ENCODE measurements around the gene CREB5.

The CREB5 gene

DNA sequence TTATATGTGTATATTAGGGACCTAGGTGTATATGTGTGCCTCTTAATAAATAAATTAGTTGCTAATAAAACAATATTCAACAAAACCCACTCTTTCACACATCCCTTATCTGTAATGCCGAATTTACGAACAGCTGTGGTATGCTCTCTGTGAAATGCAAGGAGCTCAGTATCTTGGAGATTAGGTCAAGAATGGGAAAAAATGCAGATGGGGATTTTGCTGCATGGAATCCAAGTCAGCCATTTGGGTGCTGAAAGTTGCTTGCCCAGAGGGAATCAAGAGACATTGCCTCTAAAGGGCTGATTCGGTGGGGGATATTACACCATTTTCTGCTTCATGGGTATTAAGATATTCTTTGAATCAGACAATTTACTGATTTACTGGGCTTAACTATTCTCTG is 93.5 kb downstream of the CREB5 start:
- Histone ChIP-seq H3K9me3 (ENCODE audit: low read length) (no peaks in the 10 kb centered on the region), H3K4me3 (ENCODE audit: low read depth in 1 of 2, low read length in 2 of 2) (no peak overlapping the region), H3K9ac (ENCODE audit: low read length) (no peak overlapping the region), H3K27me3 (ENCODE audit: control insufficient read depth in 1 of 2, insufficient read depth in 2 of 2, low read length in 2 of 2) (no peaks in the 10 kb centered on the region), H3K36me3 (ENCODE audit: insufficient read depth, low read length) (no peaks in the 10 kb centered on the region), H3K4me1 (ENCODE audit: insufficient read depth, low read length) (no peaks in the 10 kb centered on the region), H3K27ac (ENCODE audit: low read depth, low read length) (no peak overlapping the region)

DNA sequence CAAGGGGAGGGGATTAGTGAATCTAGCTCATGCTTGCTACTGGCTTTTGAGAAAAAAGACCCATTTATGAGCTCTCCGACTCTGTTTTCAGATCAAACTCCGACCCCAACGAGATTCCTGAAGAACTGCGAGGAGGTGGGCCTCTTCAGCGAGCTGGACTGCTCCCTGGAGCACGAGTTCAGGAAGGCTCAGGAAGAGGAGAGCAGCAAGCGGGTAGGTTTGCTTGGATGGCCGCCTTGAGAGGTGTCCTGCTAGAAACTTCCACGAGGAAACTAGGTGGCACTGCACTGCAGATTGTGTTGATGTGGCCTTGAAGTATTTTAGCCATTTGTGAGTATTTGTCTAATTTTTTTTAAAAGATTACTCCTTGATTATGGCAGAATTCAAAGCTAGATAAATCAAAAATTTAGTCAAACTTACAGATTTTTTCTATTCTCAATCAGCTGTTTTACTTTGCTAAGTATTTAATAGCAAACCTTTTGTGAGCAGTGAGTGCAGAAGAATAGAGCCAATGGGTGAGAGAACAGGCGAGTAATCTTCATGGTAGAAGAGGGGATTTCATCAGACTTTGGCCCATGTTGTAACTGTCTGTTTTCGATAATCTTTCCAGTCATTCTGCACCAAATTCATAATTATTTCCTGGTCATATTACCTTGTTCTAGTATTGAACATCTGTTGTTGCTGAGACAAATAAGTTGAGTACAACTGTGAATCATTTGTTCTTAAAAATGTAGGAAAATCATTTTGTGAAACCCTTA is 95.4 kb downstream of the CREB5 start:
- H3K36me3 ChIP-seq (ENCODE audit: insufficient read depth, low read length), result no peaks in the 10 kb centered on the region
- H3K27ac ChIP-seq (ENCODE audit: low read depth, low read length), result no peak overlapping the region
- H3K9ac ChIP-seq (ENCODE audit: low read length), result no peak overlapping the region
- no peaks in the 10 kb centered on the region for H3K4me1 ChIP-seq (ENCODE audit: insufficient read depth, low read length)
- no peaks in the 10 kb centered on the region for H3K9me3 ChIP-seq (ENCODE audit: low read length)
- H3K27me3 ChIP-seq (ENCODE audit: control insufficient read depth in 1 of 2, insufficient read depth in 2 of 2, low read length in 2 of 2), result no peaks in the 10 kb centered on the region
- no peak overlapping the region for H3K4me3 ChIP-seq (ENCODE audit: low read depth in 1 of 2, low read length in 2 of 2)

GRCh38 chr7:28509251-28510025 is 97.1 kb downstream of the CREB5 start:
- H3K9ac ChIP-seq (ENCODE audit: low read length), result no peak overlapping the region
- no peak overlapping the region for H3K27ac ChIP-seq (ENCODE audit: low read depth, low read length)
- H3K9me3 ChIP-seq (ENCODE audit: low read length), result no peaks in the 10 kb centered on the region
- no peak overlapping the region for H3K4me3 ChIP-seq (ENCODE audit: low read depth in 1 of 2, low read length in 2 of 2)
- H3K4me1 ChIP-seq (ENCODE audit: insufficient read depth, low read length), result no peaks in the 10 kb centered on the region
- H3K27me3 ChIP-seq (ENCODE audit: control insufficient read depth in 1 of 2, insufficient read depth in 2 of 2, low read length in 2 of 2), result no peaks in the 10 kb centered on the region
- H3K36me3 ChIP-seq (ENCODE audit: insufficient read depth, low read length), result no peaks in the 10 kb centered on the region

DNA sequence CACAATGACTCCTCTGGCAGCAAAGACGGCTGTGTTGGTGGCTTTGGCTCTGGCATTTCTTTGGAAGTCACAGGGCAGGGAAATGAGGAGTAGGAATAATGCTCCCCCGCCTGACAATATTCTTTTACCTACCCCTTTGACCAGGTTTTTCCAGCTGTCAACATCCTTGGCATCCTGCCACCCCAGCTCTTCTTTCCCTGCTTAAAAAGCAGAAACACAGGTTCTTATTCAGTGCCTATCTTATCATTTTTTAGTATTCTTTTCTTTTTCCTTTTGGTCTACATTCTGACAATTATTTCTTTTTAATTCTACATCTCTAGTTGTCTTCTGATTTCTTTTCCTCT is 97.7 kb downstream of the CREB5 start:
- no peak overlapping the region for H3K27ac ChIP-seq (ENCODE audit: low read depth, low read length)
- H3K9me3 ChIP-seq (ENCODE audit: low read length), result no peaks in the 10 kb centered on the region
- H3K9ac ChIP-seq (ENCODE audit: low read length), result no peak overlapping the region
- no peak overlapping the region for H3K4me3 ChIP-seq (ENCODE audit: low read depth in 1 of 2, low read length in 2 of 2)
- no peaks in the 10 kb centered on the region for H3K4me1 ChIP-seq (ENCODE audit: insufficient read depth, low read length)
- no peaks in the 10 kb centered on the region for H3K36me3 ChIP-seq (ENCODE audit: insufficient read depth, low read length)
- no peaks in the 10 kb centered on the region for H3K27me3 ChIP-seq (ENCODE audit: control insufficient read depth in 1 of 2, insufficient read depth in 2 of 2, low read length in 2 of 2)

GRCh38 chr7:28512668-28513440 is 100.5 kb downstream of the CREB5 start:
- Histone ChIP-seq H3K9ac (ENCODE audit: low read length) (no peak overlapping the region), H3K9me3 (ENCODE audit: low read length) (no peaks in the 10 kb centered on the region), H3K4me3 (ENCODE audit: low read depth in 1 of 2, low read length in 2 of 2) (no peak overlapping the region), H3K27ac (ENCODE audit: low read depth, low read length) (no peak overlapping the region), H3K27me3 (ENCODE audit: control insufficient read depth in 1 of 2, insufficient read depth in 2 of 2, low read length in 2 of 2) (no peaks in the 10 kb centered on the region), H3K4me1 (ENCODE audit: insufficient read depth, low read length) (no peaks in the 10 kb centered on the region), H3K36me3 (ENCODE audit: insufficient read depth, low read length) (no peaks in the 10 kb centered on the region)

DNA sequence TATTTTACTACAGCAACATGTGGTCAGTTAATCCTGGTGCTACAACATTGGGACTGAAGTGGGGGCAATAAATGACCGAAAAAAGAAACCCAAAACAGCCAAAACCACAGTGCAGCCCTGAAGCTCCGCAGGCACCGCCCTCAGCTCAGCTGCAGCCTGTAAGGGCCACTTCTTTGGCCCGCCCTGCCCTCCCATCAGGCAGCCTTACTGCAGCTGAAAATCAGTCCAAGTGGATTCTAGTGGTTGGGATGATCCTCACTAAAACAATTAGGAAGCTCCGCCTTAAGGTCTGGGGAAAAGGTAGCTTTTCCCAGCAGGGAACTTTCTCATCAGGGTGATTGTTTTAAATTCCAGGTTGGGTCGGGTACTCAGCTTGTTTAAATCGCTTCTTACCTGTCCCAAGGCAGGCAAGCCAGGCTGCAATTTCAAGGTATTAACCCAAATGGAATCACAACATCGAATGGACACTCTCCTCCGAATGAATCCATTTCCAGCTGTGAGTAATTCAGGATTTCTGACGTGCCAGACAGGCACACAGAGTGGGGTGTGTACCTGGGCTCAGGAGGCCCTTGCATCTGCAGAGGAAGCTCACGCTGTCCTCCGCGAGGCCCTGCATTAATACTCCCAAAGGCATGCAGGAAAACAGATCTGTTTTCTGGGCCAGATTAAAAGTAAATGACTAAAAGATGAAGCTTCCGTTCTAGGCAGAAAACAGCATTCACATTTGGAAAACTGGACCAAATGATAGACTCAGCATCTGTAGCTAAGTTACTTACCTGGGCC is 104.3 kb downstream of the CREB5 start:
- Histone ChIP-seq H3K27ac (ENCODE audit: low read depth, low read length) (no peak overlapping the region), H3K9ac (ENCODE audit: low read length) (no peak overlapping the region), H3K4me1 (ENCODE audit: insufficient read depth, low read length) (no peaks in the 10 kb centered on the region), H3K36me3 (ENCODE audit: insufficient read depth, low read length) (no peaks in the 10 kb centered on the region), H3K4me3 (ENCODE audit: low read depth in 1 of 2, low read length in 2 of 2) (no peak overlapping the region), H3K9me3 (ENCODE audit: low read length) (no peaks in the 10 kb centered on the region), H3K27me3 (ENCODE audit: control insufficient read depth in 1 of 2, insufficient read depth in 2 of 2, low read length in 2 of 2) (no peaks in the 10 kb centered on the region)

- Histone ChIP-seq H3K27me3 (ENCODE audit: control insufficient read depth in 1 of 2, insufficient read depth in 2 of 2, low read length in 2 of 2) (no peaks in the 10 kb centered on the region), H3K9ac (ENCODE audit: low read length) (no peak overlapping the region), H3K4me1 (ENCODE audit: insufficient read depth, low read length) (no peaks in the 10 kb centered on the region), H3K9me3 (ENCODE audit: low read length) (no peaks in the 10 kb centered on the region), H3K36me3 (ENCODE audit: insufficient read depth, low read length) (no peaks in the 10 kb centered on the region), H3K4me3 (ENCODE audit: low read depth in 1 of 2, low read length in 2 of 2) (no peak overlapping the region), H3K27ac (ENCODE audit: low read depth, low read length) (no peak overlapping the region)
Observed at GRCh38 chr7:28517206-28517605, 104.9 kb downstream of the CREB5 start.

GRCh38 chr7:28517606-28518005 is 105.3 kb downstream of the CREB5 start:
- no peak overlapping the region for H3K27ac ChIP-seq (ENCODE audit: low read depth, low read length)
- H3K4me3 ChIP-seq (ENCODE audit: low read depth in 1 of 2, low read length in 2 of 2), result no peak overlapping the region
- H3K36me3 ChIP-seq (ENCODE audit: insufficient read depth, low read length), result no peaks in the 10 kb centered on the region
- no peaks in the 10 kb centered on the region for H3K27me3 ChIP-seq (ENCODE audit: control insufficient read depth in 1 of 2, insufficient read depth in 2 of 2, low read length in 2 of 2)
- H3K9me3 ChIP-seq (ENCODE audit: low read length), result no peaks in the 10 kb centered on the region
- H3K9ac ChIP-seq (ENCODE audit: low read length), result no peak overlapping the region
- no peaks in the 10 kb centered on the region for H3K4me1 ChIP-seq (ENCODE audit: insufficient read depth, low read length)

- Histone ChIP-seq H3K4me3 (ENCODE audit: low read depth in 1 of 2, low read length in 2 of 2) (no peak overlapping the region), H3K9me3 (ENCODE audit: low read length) (no peaks in the 10 kb centered on the region), H3K27ac (ENCODE audit: low read depth, low read length) (no peak overlapping the region), H3K27me3 (ENCODE audit: control insufficient read depth in 1 of 2, insufficient read depth in 2 of 2, low read length in 2 of 2) (no peaks in the 10 kb centered on the region), H3K4me1 (ENCODE audit: insufficient read depth, low read length) (no peaks in the 10 kb centered on the region), H3K36me3 (ENCODE audit: insufficient read depth, low read length) (no peaks in the 10 kb centered on the region), H3K9ac (ENCODE audit: low read length) (no peak overlapping the region)
Observed at GRCh38 chr7:28520074-28521015, 108.0 kb downstream of the CREB5 start.

GRCh38 chr7:28524978-28525377 is 112.7 kb downstream of the CREB5 start:
- no peaks in the 10 kb centered on the region for H3K4me1 ChIP-seq (ENCODE audit: insufficient read depth, low read length)
- no peak overlapping the region for H3K4me3 ChIP-seq (ENCODE audit: low read depth in 1 of 2, low read length in 2 of 2)
- H3K9me3 ChIP-seq (ENCODE audit: low read length), result no peaks in the 10 kb centered on the region
- H3K36me3 ChIP-seq (ENCODE audit: insufficient read depth, low read length), result no peaks in the 10 kb centered on the region
- no peak overlapping the region for H3K27ac ChIP-seq (ENCODE audit: low read depth, low read length)
- H3K9ac ChIP-seq (ENCODE audit: low read length), result no peak overlapping the region
- H3K27me3 ChIP-seq (ENCODE audit: control insufficient read depth in 1 of 2, insufficient read depth in 2 of 2, low read length in 2 of 2), result no peaks in the 10 kb centered on the region

Measured in muscle layer of colon (tissue), 2 donors.